DND-41 (cell line): ENCODE results near the gene LYSMD3.

Experiments used
- CTCF ChIP-seq: IDR thresholded peaks from 2 replicates; pipeline ENCODE4 v1.5.1; 2012; ENCODE audit warnings: borderline replicate concordance, low read length, moderate library complexity, mild to moderate bottlenecking; ENCODE audit not compliant: poor library complexity, severe bottlenecking; ENCODE audit errors: extremely low read depth
- EZH2 ChIP-seq: IDR thresholded peaks from 3 replicates; pipeline ENCODE4 v1.6.1; 2012; ENCODE audit warnings: borderline replicate concordance, low read depth, mild to moderate bottlenecking, moderate library complexity, low read length, inconsistent platforms; ENCODE audit not compliant: severe bottlenecking

GRCh38 chr5:90503596-90503995, 25.8 kb downstream of the LYSMD3 start:
- TF ChIP-seq CTCF, result no peak
- no peak for TF ChIP-seq EZH2
